Measurements from ENCODE around the gene BAIAP2L2. TPM values are rescaled to one million over a fixed set of nuclear protein-coding genes. Genes with fewer than 3 reads are reported as not detected.

The BAIAP2L2 gene
- total and polyA plus RNA-seq, 2 donors (not counting 3 experiments of a cell fraction or from before 2014, with no cell fraction given), result 0.20 to 0.35 TPM

DNA sequence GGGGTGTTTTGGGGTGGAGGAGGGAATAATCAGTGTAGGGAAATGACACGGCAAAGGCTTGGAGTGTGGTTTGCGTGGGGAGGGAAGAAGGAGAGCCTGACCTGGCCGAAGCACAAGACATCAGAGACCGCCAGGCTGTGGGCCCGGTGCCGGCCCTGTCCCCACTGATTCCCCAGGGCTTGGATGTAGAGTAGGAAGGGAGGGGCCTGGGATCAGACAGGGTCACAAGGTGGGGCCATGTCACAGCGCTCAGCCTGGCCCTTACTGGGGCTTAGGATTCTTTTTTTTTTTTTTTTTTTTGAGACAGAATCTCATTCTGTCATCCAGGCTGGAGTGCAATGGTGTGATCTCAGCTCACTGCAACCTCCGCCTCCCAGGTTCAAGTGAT is 43.5 kb downstream of the BAIAP2L2 start:
- H3K36me3 ChIP-seq (ENCODE audit: control insufficient read depth in 2 of 2, extremely low read depth in 1 of 2, insufficient read depth in 2 of 2, low read length in 2 of 2), result peaks cover 0 to 13% of the 10 kb centered on the region in 2 experiments
- dilution Hi-C loops (cut with MboI; ENCODE audit: extremely low pct_ligation_motif_present, low sequenced_read_pairs) (no loop called here), intact Hi-C loops (cut with micrococcal nuclease) (no loop called here)
- TF ChIP-seq POLR2A (IDR thresholded peaks at IDR 0.05; ENCODE audit: low read depth, low read length) (no peak), MYC (IDR thresholded peaks at IDR 0.05; ENCODE audit: low read depth, low read length) (no peak), POLR2AphosphoS5 (IDR thresholded peaks at IDR 0.05; ENCODE audit: insufficient read depth, low read depth, low read length) (no peak), FOS (IDR thresholded peaks at IDR 0.05; ENCODE audit: borderline replicate concordance, insufficient read depth, low read length) (no peak), EZH2 (IDR thresholded peaks at IDR 0.05; ENCODE audit: borderline replicate concordance, low read depth, low read length, severe bottlenecking) (no peak), JUN (IDR thresholded peaks at IDR 0.05; ENCODE audit: borderline replicate concordance, insufficient read depth, insufficient read length, low read depth) (no peak), GATA2 (IDR thresholded peaks at IDR 0.05; ENCODE audit: insufficient read depth, insufficient read length, low read depth, low read length) (no peak)
- TF ChIP-seq, protein P1, sequence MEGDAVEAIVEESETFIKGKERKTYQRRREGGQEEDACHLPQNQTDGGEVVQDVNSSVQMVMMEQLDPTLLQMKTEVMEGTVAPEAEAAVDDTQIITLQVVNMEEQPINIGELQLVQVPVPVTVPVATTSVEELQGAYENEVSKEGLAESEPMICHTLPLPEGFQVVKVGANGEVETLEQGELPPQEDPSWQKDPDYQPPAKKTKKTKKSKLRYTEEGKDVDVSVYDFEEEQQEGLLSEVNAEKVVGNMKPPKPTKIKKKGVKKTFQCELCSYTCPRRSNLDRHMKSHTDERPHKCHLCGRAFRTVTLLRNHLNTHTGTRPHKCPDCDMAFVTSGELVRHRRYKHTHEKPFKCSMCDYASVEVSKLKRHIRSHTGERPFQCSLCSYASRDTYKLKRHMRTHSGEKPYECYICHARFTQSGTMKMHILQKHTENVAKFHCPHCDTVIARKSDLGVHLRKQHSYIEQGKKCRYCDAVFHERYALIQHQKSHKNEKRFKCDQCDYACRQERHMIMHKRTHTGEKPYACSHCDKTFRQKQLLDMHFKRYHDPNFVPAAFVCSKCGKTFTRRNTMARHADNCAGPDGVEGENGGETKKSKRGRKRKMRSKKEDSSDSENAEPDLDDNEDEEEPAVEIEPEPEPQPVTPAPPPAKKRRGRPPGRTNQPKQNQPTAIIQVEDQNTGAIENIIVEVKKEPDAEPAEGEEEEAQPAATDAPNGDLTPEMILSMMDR (IDR thresholded peaks at IDR 0.05; ENCODE audit: extremely low read depth in 1 of 2, insufficient read depth in 1 of 2, low read depth in 1 of 2, low read length in 2 of 2), result no peak
- TF ChIP-seq, protein P2, sequence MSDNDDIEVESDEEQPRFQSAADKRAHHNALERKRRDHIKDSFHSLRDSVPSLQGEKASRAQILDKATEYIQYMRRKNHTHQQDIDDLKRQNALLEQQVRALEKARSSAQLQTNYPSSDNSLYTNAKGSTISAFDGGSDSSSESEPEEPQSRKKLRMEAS (IDR thresholded peaks at IDR 0.05; ENCODE audit: insufficient read depth, insufficient read length), result no peak
- no peaks in the 10 kb centered on the region for H3K9me1 ChIP-seq (replicated peaks; ENCODE audit: control insufficient read depth, extremely low read depth, insufficient read depth, low read length)
- no peak overlapping the region for H3K4me2 ChIP-seq (ENCODE audit: insufficient read depth, low read length)
- no TSS peak for BruUV-seq (replicated peaks)
- H3K27me3 ChIP-seq (ENCODE audit: control insufficient read depth in 2 of 2, insufficient read depth in 2 of 2, low read length in 2 of 2), result no peaks in the 10 kb centered on the region
- no peak overlapping the region for H2AFZ ChIP-seq (ENCODE audit: low read depth, low read length)
- no peaks in the 10 kb centered on the region for H3K9me3 ChIP-seq (replicated peaks; ENCODE audit: control insufficient read depth, insufficient read depth, low read length)
- ChIA-PET CTCF (interaction anchor here (3.2 kb wide), 1 partner anchor 15 kb away, joined by 16 read pairs; no protein-coding TSS in a partner anchor), POLR2A (no interaction called here)
- H3K27ac ChIP-seq (ENCODE audit: insufficient read depth, low read depth, low read length), result no peak overlapping the region
- FAIRE-seq (no peak), DNase-seq (ENCODE audit: low read depth, low spot score) (no peak)
- no peak overlapping the region for H3K4me3 ChIP-seq (replicated peaks in 1 of 3; ENCODE audit: insufficient read depth in 1 of 3, low read depth in 1 of 3, low read length in 3 of 3)
- no peak overlapping the region for H3K9ac ChIP-seq (replicated peaks; ENCODE audit: extremely low read depth, insufficient read depth, low read length)
- H4K20me1 ChIP-seq (replicated peaks; ENCODE audit: control insufficient read depth, extremely low read depth, insufficient read depth, low read length), result no peaks in the 10 kb centered on the region
- H3K4me1 ChIP-seq (ENCODE audit: control insufficient read depth, extremely low read depth, insufficient read depth, low read length), result no peaks in the 10 kb centered on the region
- H3K79me2 ChIP-seq (ENCODE audit: control insufficient read depth, insufficient read depth, low read length), result no peaks in the 10 kb centered on the region
